Non-pigmented ciliary epithelial cell (primary cell): ENCODE data around the gene ATP8A1.
"Not testable (repeated sequence)": the region's sequence is repeated elsewhere in the genome, so short reads cannot be mapped to it uniquely, and the experiment has no call there.

Experiments
- DNase-seq: peaks from one replicate; pipeline ENCODE4 v3.0.0-alpha.2; 2010; ENCODE audit warnings: low read depth

ATP8A1 gene

DNA sequence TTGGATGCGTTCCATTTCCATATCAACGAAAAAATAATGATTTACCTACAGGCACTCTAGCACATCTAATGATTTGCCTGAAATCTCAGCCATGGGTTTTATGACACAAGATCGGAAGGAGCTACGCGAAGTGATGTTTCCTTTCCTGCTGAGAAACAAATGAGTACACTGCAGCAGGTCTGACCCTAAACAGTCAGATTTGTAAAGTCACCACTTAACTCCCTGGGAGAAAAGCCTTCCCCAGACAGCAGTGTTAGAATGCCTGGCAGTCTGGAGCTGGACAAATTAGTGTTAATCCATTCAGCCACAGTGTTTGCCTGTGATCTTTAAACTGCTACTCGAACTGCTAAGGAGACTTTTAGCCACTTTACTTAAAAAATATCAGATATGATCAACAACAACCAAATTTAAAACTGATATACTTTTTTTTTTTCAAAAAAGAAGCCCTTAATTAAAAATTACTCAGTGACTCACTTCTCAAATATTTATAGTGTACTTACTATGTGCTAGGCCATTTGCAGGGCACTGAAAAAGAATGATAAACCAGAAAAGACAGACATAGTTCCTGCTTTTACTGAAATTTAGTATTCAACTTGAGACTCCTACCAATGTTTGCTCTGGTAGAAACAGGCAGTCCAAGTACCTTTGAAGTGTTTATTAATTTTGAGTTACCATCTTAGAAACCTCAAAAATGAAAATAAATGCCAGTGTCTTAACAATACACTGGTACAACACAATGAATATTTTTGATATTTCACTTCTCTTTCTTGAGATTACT, 155.1 kb downstream of the ATP8A1 start:
- no peak for DNase-seq

DNA sequence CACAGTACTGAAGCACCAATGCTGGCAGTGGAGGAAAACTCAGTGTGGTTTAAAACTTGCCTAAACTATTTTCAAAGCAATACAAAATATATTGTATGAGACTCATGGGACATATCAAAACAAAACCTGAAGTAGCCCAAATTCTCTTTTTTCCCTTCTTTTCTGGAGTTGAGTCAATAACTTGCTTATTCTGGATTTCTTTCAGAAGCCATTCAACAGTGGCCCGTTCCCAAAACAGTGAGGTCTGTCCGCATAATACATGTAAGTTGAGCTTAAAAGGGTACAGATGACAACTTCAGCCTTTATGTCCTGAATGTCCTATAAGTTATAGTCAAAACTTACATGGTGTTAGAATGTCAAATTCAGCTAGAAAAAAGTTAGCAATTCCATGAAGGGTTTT, 158.9 kb downstream of the ATP8A1 start:
- no peak for DNase-seq

DNA sequence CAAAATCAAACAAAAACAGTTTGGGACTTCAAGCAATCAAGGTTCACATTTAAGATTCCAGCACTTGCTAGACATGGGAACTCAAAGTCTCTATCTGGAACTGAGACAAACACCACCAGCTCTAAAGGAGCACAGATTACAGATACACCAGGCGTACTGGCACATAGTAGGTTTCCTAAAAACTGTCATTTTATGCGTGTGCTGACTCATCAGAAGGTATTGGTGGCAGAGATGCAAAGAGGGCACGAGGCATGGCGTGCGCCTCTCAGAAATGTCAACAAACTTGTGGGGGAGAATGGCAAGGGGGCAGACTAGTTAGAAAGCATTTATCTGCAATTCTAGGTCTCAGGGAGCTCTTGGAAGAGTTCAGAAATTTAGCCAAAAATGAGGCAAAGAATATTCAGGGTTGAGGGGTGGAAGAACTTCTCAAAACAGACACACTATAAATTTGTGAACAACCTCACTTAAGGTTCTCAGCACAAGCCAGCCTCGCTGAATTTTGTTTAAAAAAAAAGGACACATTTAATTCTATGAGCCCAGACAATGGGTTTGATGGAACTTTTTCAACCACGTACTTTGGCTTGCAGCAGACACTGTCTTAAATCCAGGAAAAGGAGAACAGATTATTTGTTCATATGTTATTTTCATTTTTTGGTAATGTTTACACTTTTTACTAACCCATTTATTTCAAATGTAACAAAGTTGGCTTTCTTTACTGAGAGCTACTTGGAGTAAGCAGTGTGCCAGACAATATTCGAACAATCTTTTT, 159.6 kb downstream of the ATP8A1 start:
- no peak for DNase-seq

DNA sequence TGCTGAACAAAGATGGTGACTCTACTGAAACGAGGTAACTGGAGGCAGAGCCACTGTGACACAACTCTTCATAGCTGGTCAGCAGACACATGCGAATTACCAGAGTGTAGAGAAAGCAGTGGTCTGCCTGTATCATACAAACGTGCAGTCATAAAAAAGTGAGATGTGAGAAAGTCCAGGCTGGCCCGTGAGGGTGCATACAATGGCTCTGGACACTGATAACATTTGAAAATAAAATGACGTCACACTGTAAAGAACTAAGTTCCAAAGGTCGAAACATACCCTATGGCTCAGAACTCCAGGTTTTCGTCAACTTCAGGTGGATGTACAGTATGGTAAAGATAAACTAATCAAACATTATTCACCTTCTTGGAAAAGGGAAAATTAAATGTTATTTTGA, 163.9 kb downstream of the ATP8A1 start:
- no peak for DNase-seq

DNA sequence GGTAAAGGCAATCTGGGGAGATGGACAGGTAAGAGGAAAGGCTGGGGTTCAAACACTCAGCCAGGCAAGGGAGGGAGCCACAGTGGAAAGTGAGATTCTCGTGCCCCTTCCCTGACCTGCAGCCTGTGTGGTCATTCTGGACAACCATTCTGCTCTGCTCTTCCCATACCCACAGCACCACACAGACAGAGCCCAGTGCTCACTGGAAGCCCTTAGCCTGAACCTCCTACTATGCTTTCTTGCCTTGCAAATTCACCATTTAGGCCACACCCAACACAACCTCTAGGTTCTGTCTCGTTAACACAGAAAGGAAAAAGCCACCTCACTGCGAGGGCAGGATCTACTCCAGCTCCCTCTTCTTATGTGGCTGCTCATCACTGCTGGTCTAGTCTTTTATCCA, 166.9 kb downstream of the ATP8A1 start:
- DNase-seq, result no peak

DNA sequence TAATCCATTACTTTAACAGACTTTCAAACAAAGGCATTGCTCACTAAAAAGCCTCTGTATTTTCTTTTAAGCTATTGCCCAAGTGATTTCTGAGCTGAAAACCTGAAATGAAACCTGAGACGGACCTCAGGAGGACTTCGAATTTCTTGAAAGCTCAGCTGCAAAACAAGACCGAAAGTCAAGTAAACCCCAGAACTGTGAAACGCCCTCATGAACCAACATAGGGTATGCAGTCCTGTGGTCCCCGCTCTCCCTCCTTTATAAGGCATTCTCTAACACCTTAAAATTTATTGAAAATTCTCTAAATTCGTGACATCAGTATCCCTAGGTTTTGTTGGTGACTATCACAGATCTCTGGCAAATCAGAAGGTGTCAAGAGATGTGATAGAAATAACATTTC, 167.8 kb downstream of the ATP8A1 start:
- no peak for DNase-seq

- no peak for DNase-seq
Measured at GRCh38 chr4:42488554-42488953, 168.4 kb downstream of the ATP8A1 start.

DNA sequence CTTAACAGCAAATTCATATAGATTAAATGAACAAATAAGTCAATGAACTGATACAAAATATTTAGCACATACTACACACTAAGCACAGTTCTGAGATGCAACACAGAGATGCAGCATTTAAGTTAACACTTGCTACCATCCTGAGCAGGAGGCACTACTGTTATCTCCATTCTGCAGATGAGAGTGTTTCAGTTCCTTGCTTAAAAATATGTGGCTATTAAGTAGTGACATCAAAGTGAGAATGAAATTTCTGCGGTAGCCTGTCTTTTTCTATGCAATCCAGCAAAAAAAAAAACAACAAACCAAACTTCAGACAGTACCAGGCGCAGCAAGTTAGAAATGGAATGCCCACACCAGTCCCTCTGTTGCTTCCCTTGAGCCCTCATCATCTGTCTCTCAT, 168.8 kb downstream of the ATP8A1 start:
- DNase-seq, result no peak

- DNase-seq, result no peak
Measured at GRCh38 chr4:42487230-42487629, 169.7 kb downstream of the ATP8A1 start.

DNA sequence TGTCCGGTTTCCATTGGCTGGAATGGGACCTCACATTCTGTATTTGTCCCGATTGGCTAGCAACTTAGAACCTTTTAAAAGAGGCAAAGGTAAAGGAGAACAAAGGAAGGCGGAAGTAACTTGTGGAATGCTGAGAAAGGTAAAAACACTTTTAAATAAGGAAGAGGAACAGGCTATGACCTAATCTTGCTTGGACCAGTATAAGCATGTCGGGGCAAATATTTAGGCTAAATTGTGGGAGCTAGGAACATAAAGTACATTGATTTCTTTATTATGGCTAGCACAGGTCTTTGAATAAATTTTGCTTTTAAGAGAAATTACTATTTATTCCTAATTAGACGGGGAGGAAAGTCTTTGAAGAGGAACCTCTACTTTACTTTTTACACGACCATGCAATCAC, 170.7 kb downstream of the ATP8A1 start:
- not testable (repeated sequence) for DNase-seq

GRCh38 chr4:42484630-42485029, 172.3 kb downstream of the ATP8A1 start:
- no peak for DNase-seq

DNA sequence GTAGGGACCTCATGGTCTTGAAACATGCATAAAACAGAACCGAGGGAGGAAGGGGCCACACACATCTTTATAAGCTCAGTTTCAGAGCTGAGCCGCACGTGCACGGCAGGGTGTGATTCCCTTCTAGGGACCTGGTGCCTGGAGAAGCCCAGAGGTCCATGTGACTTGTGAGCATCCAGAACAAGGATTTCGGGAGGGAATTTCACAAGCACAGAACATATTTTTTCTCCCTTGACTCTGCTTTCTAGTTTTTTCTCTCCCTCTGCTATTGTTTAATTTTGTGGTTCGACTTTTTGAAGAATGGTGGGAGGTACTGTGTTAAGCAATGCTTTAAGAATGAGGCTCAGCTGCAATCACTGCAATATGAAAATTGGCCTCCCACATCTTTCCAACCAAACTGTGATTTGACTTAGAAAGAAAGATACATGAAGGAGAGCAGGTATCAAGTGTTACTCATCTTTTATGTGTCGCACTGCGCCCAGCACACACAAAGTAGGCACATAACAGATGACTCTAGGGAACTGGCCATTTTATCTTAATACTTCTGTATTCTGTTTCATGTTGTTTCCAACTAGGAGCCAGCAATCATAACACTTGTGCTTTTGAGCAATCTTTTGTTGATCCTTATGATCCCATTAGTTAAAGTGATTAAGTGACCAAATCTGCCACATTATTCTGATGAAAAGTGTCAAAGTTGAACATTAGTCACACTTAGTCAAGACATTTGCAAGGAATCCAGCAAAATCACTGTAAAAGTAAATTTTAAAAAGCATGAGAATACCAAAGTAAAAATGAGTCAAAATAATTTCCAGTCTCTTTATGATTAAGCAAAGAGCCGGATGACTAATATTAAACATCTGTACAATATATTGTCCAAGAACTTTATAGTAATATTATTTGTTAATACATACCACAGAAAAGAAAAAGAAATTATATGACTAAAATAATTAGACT, 173.2 kb downstream of the ATP8A1 start:
- no peak for DNase-seq

DNA sequence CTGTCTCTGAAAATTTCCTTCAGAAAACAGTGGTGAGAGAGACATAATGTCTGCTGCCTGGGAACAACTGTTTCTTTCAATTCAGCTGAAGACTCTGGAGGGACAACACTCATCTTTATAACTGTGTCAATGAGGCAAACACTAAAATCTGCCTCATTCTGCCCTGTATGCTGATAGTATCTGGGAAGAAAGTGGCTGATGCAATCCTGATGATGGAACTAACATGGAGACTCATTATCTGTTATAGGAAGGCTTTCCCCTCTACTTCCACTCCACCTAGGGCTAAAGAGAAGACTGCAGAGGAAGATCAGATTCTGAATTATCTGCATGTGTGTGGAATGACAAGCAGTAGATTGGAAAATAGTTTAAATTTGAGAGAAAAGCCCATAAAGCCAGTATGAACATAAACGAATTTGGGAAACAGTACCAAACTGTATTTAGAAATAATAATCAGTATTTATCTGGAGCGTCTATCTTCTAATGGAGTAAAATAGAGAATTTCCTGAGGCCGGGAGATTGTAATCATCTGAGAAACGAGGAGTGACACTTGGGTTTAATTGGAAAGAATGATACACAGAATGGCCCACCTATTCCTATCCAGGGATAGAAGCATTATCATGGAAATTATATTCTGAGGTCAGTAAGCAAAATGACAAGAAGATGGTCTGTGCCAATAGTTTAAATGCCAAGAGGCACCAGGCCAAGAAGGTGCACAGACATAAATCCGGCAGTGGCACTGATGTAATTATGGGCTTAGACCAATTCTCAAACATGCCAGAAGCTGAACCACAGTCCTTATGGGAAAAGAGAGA, 174.2 kb downstream of the ATP8A1 start:
- no peak for DNase-seq

DNA sequence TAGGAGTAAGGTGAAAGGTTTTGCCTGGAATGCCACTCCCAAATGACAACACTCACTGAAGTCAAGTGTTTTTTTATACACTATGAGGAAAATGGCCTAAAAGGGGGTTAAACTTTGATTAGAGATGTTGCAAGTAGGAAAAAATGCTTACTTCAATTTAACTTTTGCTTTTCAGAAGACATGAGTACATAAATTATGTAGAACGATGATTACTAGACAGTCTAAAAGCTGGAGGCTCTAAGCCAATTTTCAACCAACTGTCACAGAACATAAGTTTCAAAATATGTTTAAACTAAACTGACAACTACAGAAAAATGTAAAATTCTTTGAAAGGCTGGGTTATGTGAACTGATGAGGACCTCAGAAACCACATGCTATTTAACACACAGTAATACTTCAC, 176.2 kb downstream of the ATP8A1 start:
- no peak for DNase-seq

DNA sequence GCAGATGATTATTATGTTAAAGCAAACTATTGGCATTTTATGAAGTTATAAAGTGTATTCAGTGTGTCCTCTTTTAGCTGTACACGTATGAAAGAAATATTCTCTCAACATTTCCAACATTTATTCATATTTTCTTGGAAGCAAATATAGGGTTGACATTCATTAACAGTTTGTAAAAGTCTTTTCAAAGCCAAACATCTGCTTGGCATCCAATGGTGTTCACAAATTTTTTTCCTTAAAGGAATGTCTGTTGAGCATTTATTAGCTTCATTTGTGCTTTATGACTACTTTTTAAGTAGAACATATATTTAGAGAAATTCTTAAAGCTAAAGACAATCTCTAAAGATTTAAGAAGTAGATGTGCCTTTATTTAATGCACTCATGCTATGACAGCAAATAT, 176.6 kb downstream of the ATP8A1 start:
- no peak for DNase-seq

GRCh38 chr4:42478946-42479345, 178.0 kb downstream of the ATP8A1 start:
- DNase-seq, result no peak

GRCh38 chr4:42478509-42478908, 178.4 kb downstream of the ATP8A1 start:
- no peak for DNase-seq

DNA sequence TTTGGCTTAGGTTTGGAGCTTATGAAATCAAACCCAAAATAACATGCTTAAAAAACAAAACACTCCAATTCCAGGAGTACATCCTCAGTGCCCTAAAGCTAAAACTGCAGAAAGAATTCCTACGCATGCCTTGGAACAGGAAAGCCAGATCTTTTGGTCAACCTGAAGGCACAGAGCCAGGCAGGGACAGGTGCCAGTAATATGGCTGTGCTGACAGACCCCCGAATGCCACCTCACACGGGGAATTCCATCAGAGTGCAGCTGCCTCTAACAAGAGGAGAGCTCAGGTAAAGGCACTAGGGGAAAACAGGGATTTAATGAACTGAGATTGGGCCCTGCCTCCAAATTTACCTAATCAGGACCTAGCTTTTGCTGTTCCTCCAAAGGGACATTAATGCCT, 182.5 kb downstream of the ATP8A1 start:
- DNase-seq, result no peak

DNA sequence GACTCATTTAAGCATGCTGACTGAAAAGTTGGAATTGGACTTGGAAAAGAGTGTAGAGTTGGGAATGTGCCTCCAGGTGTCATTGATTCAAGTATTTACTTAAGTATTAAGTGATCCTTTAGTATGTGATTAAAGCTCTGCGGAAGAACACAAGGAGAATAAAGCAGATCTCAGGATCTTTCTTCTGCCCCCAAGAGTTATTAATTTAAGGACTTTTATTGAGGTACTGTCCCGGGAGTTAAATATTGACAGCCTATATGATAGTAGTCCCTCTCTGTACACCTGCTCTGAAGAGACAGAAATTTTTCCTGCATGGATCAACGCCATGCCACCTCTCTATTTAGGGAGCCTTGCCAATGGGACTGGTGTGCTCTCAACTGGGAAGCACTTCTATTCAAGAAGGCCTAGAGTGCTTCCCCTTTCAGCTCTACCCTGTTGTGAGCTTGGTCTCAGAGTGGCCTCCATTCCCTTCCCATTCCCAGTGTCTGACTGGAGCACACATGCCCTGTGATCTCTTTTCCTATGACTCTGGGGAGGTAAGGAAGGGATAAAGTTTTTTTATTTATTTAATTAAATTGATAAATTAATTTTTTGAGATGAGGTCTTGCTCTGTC, 183.7 kb downstream of the ATP8A1 start:
- DNase-seq, result no peak

DNA sequence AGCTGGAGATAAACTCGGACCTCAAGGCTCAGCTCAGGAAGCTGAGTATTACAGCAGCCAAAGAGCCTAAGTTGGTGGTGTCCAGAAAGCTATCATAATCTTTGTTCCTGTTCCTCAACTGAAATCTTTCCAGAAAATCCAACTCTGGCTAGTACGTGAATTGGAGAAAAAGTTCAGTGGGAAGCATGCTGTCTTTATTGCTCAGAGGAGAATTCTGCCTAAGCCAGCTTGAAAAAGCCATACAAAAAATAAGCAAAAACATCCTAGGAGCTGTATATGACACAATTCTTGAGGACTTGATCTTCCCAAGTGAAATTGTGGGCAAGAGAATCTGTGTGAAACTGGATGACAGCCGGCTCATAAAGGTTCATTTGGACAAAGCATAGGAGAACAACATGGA, 185.0 kb downstream of the ATP8A1 start:
- no peak for DNase-seq

DNA sequence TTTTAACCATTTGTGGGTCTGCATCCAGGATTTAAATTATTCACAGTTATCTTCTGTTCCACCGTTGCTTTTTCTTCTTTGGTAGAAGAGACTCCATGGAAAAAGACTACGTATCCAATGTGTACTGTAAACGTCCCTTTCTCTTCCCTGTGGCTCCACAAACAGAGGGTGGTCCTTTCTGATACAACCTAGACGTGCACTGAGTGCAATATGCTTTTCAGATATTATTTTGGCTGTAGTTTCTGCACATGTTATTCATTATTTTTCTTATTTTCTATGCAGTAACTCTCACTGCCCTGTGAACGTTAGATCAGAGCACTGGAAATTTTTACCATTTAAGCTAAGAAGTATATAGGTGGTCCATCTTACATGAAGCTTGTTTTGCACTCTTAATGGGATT, 186.9 kb downstream of the ATP8A1 start:
- no peak for DNase-seq
